ENCODE results near the gene STARD10. TPM values are rescaled to one million over a fixed set of nuclear protein-coding genes. Genes with fewer than 3 reads are reported as not detected.

The STARD10 gene
- total and polyA plus RNA-seq, 9 of the 15 experiments (the other 6 are each of a cell fraction or from before 2014, with no cell fraction given): 0.15 to 52.9 (median 32.3) TPM

DNA sequence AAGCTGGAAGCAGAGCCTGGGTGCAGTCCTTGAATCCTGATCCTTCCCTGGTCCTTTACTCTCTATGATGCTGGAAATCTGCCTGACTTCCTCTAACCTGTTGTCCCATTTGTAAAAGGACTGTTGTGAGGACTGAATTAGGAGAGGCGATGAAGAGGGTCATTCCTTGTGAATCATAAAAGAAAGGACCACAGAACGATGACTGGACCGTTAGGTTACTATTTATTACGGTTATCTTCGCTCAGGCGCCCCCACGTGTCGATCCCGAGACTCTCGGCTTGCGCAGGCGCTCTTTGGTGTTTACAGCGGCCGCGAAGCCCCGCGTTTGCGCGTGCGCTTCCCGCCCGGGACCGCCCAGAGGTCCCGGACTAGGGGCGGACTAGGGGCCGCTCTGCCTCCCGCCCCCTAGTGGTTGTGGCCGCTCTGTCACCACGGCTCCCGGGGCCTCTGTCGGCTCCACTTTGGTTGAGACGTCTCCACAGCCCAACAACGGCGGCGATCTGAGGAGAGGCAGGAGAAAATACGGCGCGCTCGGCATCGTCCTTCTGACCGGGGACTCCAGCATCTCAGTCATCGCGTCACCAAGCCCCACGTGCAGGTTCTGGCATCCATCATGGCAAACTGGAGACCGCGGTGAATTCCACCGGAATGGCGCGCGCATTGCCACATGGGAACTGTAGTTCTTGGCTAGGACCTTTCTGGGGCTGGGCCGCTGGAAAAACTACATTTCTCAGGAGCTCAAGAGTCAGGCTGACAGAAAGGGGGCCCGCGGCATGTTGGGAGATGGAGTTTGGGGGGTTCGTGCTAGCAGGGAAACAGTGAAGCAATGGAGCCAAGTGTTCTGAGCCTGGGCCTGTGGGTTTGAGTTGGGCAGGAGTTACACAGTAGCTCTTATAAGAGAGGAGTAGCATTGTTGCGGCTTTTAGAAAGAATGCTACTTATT is at the start of gene STARD10 (continued):
- peak; percentile 80; the same call in 1 of the 2 replicates for TF ChIP-seq ZNF592 (IDR thresholded peaks at IDR 0.05)
- peak; percentile 92 for TF ChIP-seq CREB3L1 (IDR thresholded peaks at IDR 0.05; ENCODE audit: borderline replicate concordance, low read depth)
- TF ChIP-seq, protein P1, sequence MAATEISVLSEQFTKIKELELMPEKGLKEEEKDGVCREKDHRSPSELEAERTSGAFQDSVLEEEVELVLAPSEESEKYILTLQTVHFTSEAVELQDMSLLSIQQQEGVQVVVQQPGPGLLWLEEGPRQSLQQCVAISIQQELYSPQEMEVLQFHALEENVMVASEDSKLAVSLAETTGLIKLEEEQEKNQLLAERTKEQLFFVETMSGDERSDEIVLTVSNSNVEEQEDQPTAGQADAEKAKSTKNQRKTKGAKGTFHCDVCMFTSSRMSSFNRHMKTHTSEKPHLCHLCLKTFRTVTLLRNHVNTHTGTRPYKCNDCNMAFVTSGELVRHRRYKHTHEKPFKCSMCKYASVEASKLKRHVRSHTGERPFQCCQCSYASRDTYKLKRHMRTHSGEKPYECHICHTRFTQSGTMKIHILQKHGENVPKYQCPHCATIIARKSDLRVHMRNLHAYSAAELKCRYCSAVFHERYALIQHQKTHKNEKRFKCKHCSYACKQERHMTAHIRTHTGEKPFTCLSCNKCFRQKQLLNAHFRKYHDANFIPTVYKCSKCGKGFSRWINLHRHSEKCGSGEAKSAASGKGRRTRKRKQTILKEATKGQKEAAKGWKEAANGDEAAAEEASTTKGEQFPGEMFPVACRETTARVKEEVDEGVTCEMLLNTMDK (IDR thresholded peaks at IDR 0.05; ENCODE audit: borderline replicate concordance, insufficient read depth, low read depth, low read length, poor library complexity, severe bottlenecking): peak; percentile 94
- TF ChIP-seq NKRF (IDR thresholded peaks at IDR 0.05; ENCODE audit: borderline replicate concordance): peak; percentile 69; the same call in 1 of the 2 replicates
- peak; percentile 97 for TF ChIP-seq XRCC5 (IDR thresholded peaks at IDR 0.05; ENCODE audit: low read depth, low read length)
- no peak for TF ChIP-seq MEF2A (IDR thresholded peaks at IDR 0.05; ENCODE audit: control insufficient read depth, low read depth, low read length)
- TF ChIP-seq, protein P2, sequence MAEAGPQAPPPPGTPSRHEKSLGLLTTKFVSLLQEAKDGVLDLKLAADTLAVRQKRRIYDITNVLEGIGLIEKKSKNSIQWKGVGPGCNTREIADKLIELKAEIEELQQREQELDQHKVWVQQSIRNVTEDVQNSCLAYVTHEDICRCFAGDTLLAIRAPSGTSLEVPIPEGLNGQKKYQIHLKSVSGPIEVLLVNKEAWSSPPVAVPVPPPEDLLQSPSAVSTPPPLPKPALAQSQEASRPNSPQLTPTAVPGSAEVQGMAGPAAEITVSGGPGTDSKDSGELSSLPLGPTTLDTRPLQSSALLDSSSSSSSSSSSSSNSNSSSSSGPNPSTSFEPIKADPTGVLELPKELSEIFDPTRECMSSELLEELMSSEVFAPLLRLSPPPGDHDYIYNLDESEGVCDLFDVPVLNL (CRISPR knock-in tag; IDR thresholded peaks at IDR 0.05; ENCODE audit: low read depth): no peak
- no peak for TF ChIP-seq SMAD3 (CRISPR knock-in tag; conservative IDR thresholded peaks at IDR 0.05)
- peak; percentile 65 to 95; a peak in 3 of 4 replicates for TF ChIP-seq TEAD1 (CRISPR knock-in tag; IDR thresholded peaks at IDR 0.05)
- TF ChIP-seq SIX5 (IDR thresholded peaks at IDR 0.05; ENCODE audit: borderline replicate concordance in 1 of 2, insufficient read depth in 1 of 2, low read depth in 1 of 2, low read length in 2 of 2): peak; percentile 68 to 82
- peak; percentile 89 for TF ChIP-seq BHLHE40 (IDR thresholded peaks at IDR 0.05; ENCODE audit: low read length)
- TF ChIP-seq ZBTB7A (IDR thresholded peaks at IDR 0.05; ENCODE audit: borderline replicate concordance, control insufficient read depth, low read depth, low read length): peak; percentile 72; the same call in 1 of the 2 replicates
- TF ChIP-seq ASH1L (IDR thresholded peaks at IDR 0.05; ENCODE audit: borderline replicate concordance, low read depth, partially characterized antibody): peak; percentile 43

Measured in K562 (cell line).